Fibroblast of lung (primary cell): Measurements from ENCODE around the gene ZNF385B. TPM values are rescaled to one million over a fixed set of nuclear protein-coding genes. Genes with fewer than 3 reads are reported as not detected.
A peak's percentile ranks its signal among the peaks of the same experiment; 100 is the strongest.

ENCODE experiments used
- DNase-seq, 2 donors: peaks; one replicate each; pipeline versions ENCODE4 v3.0.0 to v3.0.0-alpha.2; 2010; ENCODE audit warnings: low read depth in 2 of 2
- H2AFZ ChIP-seq: 2 replicates; pipeline ENCODE4 v1.5.1; 2012; ENCODE audit warnings: low read length, control low read depth, inconsistent platforms
- H3K27ac ChIP-seq: 2 replicates; pipeline ENCODE4 v1.5.1; 2011; ENCODE audit warnings: low read length, control low read depth; ENCODE audit not compliant: insufficient read depth
- H3K27me3 ChIP-seq: 2 replicates; pipeline ENCODE4 v1.5.1; 2011; ENCODE audit warnings: mild to moderate bottlenecking, low read length; ENCODE audit not compliant: control insufficient read depth, insufficient read depth
- H3K36me3 ChIP-seq: 2 replicates; pipeline ENCODE4 v1.5.1; 2011; ENCODE audit warnings: low read length; ENCODE audit not compliant: control insufficient read depth, insufficient read depth
- H3K4me1 ChIP-seq: 2 replicates; pipeline ENCODE4 v1.5.1; 2011; ENCODE audit warnings: low read length; ENCODE audit not compliant: control insufficient read depth, insufficient read depth; ENCODE audit errors: extremely low read depth
- H3K4me2 ChIP-seq: 2 replicates; pipeline ENCODE4 v1.5.1; 2011; ENCODE audit warnings: low read length, control low read depth; ENCODE audit not compliant: insufficient read depth; ENCODE audit errors: extremely low read depth
- H3K4me3 ChIP-seq, 4 experiments: fragments of 200-600 bp in 1 of 4; sonication (generic) in 1 of 4; replicated peaks in 1 of 4; 2 replicates each; pipeline ENCODE4 v1.5.1; 2011 to 2016; ENCODE audit warnings: low read length in 4 of 4, low read depth in 3 of 4, mild to moderate bottlenecking in 3 of 4, control low read depth in 2 of 4, inconsistent platforms in 1 of 4, mixed read lengths in 1 of 4; ENCODE audit not compliant: insufficient read depth in 1 of 4; ENCODE audit errors: control extremely low read depth in 1 of 4
- H3K79me2 ChIP-seq: 2 replicates; pipeline ENCODE4 v1.5.1; 2012; ENCODE audit warnings: mild to moderate bottlenecking, low read length, inconsistent platforms; ENCODE audit not compliant: control insufficient read depth, insufficient read depth
- H3K9ac ChIP-seq: 2 replicates; pipeline ENCODE4 v1.5.1; 2011; ENCODE audit warnings: mild to moderate bottlenecking, low read length, control low read depth; ENCODE audit not compliant: insufficient read depth
- H3K9me3 ChIP-seq: 2 replicates; pipeline ENCODE4 v1.5.1; 2012; ENCODE audit warnings: low read depth, low read length; ENCODE audit not compliant: control insufficient read depth, insufficient read depth
- H4K20me1 ChIP-seq: 2 replicates; pipeline ENCODE4 v1.5.1; 2011; ENCODE audit warnings: low read length; ENCODE audit not compliant: control insufficient read depth, insufficient read depth; ENCODE audit errors: extremely low read depth
- EZH2 ChIP-seq: IDR thresholded peaks from 2 replicates; pipeline ENCODE4 v1.5.1; 2012; ENCODE audit warnings: low read length, control low read depth, mild to moderate bottlenecking; ENCODE audit errors: missing control alignments
- polyA plus RNA-seq, 2 donors: library from polyadenylated mRNA; depleted of rRNA in 1 of 2; stranded (reverse) in 1 of 2; unstranded in 1 of 2; fragments of >200 nt; gene quantifications; 2 replicates each; pipeline ENCODE4 v1.2.1, GENCODE V29; 2011 to 2012; ENCODE audit warnings: missing spikeins in 1 of 2
- total RNA-seq: library from RNA; depleted of rRNA; stranded (reverse); fragments of >200 nt; gene quantifications from 2 replicates; pipeline ENCODE4 v1.2.1, GENCODE V29; 2014
- TF ChIP-seq, protein P1 (sequence below), 2 donors: IDR thresholded peaks in 1 of 2; conservative IDR thresholded peaks in 1 of 2; 1 replicate in 1 of 2; 2 replicates in 1 of 2; pipeline ENCODE4 v1.5.1; 2011 to 2012; ENCODE audit warnings: low read length in 2 of 2, control low read depth in 1 of 2, inconsistent platforms in 1 of 2, low read depth in 1 of 2, mild to moderate bottlenecking in 1 of 2

Gene ZNF385B
- total and polyA plus RNA-seq, 2 donors (not counting 1 experiment from before 2014, with no cell fraction given): 0.06 TPM; not detected in 1

DNA sequence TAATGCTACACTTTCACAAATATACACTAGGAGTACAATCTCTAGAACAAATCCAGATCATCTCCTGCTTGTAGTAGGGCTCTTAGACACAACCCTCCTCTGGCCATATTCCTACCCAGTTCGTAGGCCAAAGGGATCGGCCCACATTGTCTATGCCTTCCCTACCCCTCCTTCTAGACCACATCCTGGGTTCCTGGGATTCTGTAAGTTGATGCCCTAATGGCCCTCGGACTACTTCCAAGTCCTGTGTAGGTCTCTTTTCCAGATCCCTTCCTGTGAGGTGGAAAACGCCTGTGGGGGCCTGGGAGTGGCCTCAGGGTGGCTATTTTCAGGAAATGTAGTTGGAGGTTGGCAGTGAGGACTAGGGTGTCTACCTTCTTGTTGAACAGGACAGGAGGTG, 289.7 kb downstream of the ZNF385B start:
- no peak for DNase-seq
- Histone ChIP-seq H3K27ac (no peak overlapping the region), H3K4me3 (no peak overlapping the region), H3K9me3 (no peaks in the 10 kb centered on the region), H3K4me1 (no peaks in the 10 kb centered on the region), H3K79me2 (no peaks in the 10 kb centered on the region), H3K27me3 (no peaks in the 10 kb centered on the region), H4K20me1 (no peaks in the 10 kb centered on the region), H3K36me3 (no peaks in the 10 kb centered on the region), H3K4me2 (no peak overlapping the region), H2AFZ (no peak overlapping the region), H3K9ac (no peak overlapping the region)
- TF ChIP-seq, protein P1, sequence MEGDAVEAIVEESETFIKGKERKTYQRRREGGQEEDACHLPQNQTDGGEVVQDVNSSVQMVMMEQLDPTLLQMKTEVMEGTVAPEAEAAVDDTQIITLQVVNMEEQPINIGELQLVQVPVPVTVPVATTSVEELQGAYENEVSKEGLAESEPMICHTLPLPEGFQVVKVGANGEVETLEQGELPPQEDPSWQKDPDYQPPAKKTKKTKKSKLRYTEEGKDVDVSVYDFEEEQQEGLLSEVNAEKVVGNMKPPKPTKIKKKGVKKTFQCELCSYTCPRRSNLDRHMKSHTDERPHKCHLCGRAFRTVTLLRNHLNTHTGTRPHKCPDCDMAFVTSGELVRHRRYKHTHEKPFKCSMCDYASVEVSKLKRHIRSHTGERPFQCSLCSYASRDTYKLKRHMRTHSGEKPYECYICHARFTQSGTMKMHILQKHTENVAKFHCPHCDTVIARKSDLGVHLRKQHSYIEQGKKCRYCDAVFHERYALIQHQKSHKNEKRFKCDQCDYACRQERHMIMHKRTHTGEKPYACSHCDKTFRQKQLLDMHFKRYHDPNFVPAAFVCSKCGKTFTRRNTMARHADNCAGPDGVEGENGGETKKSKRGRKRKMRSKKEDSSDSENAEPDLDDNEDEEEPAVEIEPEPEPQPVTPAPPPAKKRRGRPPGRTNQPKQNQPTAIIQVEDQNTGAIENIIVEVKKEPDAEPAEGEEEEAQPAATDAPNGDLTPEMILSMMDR (conservative IDR thresholded peaks at IDR 0.05 in 1 of 2, IDR thresholded peaks at IDR 0.05 in 1 of 2; ENCODE audit: low read depth in 1 of 2, low read length in 2 of 2): no peak

DNA sequence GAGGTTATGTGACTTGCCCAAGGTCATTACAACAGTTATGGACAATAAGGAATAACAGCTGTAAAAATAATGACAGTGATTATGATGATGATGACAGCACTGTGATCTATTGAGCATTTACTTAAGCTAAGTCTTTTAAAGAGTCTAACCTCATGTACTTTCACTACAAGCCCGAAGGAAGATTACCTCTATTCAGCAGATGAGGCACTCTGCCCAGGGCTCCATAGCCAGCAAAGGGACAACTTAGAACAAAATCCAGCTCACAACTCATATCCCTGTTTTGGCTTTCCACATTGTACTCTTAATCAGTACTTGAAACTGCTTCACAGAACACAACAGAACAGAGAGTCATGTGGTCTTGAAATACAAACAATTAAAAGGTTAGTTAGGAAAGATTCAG, 290.2 kb downstream of the ZNF385B start:
- no peak for DNase-seq
- Histone ChIP-seq H3K27me3 (no peaks in the 10 kb centered on the region), H3K27ac (no peak overlapping the region), H3K9me3 (no peaks in the 10 kb centered on the region), H3K36me3 (no peaks in the 10 kb centered on the region), H3K4me2 (no peak overlapping the region), H3K4me1 (no peaks in the 10 kb centered on the region), H3K79me2 (no peaks in the 10 kb centered on the region), H3K9ac (no peak overlapping the region), H2AFZ (no peak overlapping the region), H4K20me1 (no peaks in the 10 kb centered on the region), H3K4me3 (no peak overlapping the region)
- TF ChIP-seq, protein P1 (conservative IDR thresholded peaks at IDR 0.05 in 1 of 2, IDR thresholded peaks at IDR 0.05 in 1 of 2; ENCODE audit: low read depth in 1 of 2, low read length in 2 of 2): no peak

DNA sequence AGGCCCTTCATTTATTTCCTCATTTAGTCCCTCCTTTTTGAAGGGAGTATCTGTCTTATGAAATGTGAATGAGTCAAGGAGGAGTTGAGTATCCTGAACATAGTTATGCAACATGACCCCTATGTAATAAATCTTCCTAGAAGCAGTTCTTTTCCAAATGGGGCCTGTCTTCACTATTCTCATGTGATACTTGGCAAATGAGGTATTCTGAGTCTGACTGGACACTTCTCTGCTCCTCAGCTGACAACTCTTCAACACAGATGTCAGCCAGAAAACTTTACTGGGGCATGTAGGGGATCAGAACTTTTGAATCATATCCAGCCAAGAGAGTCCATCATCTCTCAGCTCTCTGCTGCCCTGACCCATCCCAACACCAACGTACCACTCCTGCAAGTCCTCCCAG, 291.6 kb downstream of the ZNF385B start:
- peak; percentile 41 to 87 for DNase-seq

More for the DNA sequence above, 291.6 kb downstream of the ZNF385B start:
- H2AFZ ChIP-seq: no peak overlapping the region
- H3K4me2 ChIP-seq: no peak overlapping the region
- no peaks in the 10 kb centered on the region for H3K36me3 ChIP-seq
- H3K79me2 ChIP-seq: no peaks in the 10 kb centered on the region
- H3K9me3 ChIP-seq: no peaks in the 10 kb centered on the region
- H3K4me3 ChIP-seq: no peak overlapping the region
- H3K4me1 ChIP-seq: no peaks in the 10 kb centered on the region
- H3K27me3 ChIP-seq: no peaks in the 10 kb centered on the region
- H3K9ac ChIP-seq: no peak overlapping the region
- no peak overlapping the region for H3K27ac ChIP-seq
- H4K20me1 ChIP-seq: no peaks in the 10 kb centered on the region
- TF ChIP-seq, protein P1 (conservative IDR thresholded peaks at IDR 0.05 in 1 of 2, IDR thresholded peaks at IDR 0.05 in 1 of 2; ENCODE audit: low read depth in 1 of 2, low read length in 2 of 2): no peak
- no peak for TF ChIP-seq EZH2
